Measurements from ENCODE around the gene KANSL3.
"Not testable (repeated sequence)": the region's sequence is repeated elsewhere in the genome, so short reads cannot be mapped to it uniquely, and the experiment has no call there.

Gene KANSL3

DNA sequence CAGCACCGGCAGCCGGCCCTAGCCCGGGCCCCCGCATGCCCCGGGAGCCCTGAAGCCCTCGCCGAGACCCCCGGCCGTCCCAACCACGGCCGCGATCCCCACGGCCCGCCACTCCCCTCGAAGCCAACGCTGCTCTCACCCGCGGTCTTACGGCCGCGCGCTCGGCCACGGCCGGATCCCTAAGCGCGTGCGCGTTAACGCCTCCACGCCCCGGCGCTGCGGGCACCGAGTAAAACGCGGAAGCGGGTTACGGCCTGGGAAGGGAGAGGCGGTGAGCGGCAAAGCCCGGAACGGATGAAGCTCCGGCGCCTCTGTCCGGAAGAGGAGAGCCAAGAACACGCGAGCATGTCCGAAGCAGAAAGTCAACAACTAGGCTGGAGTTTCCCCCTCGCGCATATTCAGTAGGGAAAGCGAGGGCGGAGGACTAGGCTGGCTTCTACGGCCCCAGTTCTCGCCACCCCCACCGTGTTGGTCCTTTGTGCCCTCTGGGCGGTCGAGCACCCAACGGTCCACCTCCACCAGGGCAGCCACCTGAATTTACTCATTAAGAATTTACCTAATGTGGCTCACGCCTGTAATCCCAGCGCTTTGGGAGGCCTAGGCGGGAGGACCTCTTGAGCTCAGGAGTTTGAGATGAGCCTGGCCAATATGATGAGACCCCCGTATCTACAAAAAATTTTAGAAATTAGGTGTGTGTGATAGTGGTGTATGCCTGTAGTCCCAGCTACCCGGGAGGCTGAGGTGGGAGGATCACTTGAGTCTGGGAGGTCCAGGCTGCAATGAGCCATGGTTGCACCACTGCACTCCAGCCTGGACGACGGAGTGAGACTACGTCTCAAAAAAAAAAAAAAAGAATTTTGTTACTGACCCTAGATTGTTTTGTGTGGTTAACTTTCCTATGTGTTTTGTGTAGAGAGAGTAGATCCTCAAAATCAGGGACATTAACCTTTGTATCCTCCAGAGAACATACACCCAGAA lies at the start of gene KANSL3:
KANSL3 (minus strand) TSS at position 169 of the 978 bp plus-strand sequence. CDS start 1,177 bp downstream, outside the sequence.
- DNase-seq (ENCODE audit: low spot score), result peak; percentile 81

DNA sequence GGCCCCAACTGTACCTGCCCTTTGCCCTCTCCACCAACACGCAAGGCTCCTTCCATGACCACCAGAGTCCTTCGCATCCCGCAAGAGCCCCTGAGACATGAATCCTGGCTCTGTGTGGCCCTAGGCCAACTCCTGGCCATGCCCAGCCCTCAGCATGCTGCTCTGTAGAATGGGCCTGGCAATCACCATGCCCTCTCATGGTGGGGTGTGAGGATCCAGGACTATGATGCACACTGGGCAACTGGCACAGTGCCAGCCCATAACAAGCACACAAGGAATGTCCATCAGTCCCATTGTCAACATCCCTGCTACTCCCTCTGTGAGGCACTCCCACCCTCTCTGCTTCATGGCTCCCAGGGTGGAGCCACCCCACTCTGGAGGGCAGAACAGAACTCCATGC lies 49.2 kb upstream of the KANSL3 start:
- no peak for DNase-seq (ENCODE audit: low spot score)

DNA sequence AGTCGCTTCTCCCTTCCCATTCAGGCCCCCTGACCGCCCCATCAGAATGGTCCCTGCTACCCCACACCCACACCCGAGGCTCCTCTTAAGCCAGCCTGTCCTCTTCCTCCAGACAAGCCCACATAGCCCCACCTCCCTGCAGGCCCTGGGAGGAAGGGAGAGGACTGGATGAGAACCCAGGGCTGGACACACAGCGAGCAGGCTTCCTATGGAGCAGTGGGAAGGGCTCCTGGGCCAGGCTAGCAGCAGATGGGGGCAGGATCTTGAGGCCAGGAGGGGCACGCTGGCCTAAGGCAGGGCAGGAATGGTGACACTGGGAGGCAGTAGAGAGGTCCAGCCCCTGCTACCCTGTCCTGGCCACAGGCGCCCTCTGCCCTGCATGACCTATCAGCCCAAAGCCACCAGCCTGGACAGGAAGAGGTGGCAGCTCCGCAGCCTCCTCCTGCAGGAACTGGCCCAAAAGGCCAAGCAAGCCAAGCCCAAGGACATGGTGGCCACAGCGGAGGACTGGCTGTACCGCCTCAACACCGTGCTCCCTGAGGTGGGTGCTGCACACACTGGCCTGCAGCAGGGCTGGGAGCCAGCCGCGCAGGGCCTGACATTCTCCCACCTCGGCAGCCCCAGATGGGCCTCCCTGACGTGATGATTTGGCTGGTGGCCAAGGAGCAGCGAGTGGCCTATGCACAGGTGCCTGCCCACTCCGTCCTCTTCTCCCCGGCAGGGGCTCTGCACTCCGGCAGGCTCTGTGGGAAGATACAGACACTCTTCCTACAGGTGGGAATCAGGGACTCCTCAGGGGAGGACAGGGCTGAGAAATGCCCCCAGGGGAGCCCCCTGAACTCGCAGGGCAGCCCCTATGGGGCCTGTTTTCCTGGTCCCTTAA lies 47.7 kb upstream of the KANSL3 start:
- DNase-seq (ENCODE audit: low spot score), result no peak

DNA sequence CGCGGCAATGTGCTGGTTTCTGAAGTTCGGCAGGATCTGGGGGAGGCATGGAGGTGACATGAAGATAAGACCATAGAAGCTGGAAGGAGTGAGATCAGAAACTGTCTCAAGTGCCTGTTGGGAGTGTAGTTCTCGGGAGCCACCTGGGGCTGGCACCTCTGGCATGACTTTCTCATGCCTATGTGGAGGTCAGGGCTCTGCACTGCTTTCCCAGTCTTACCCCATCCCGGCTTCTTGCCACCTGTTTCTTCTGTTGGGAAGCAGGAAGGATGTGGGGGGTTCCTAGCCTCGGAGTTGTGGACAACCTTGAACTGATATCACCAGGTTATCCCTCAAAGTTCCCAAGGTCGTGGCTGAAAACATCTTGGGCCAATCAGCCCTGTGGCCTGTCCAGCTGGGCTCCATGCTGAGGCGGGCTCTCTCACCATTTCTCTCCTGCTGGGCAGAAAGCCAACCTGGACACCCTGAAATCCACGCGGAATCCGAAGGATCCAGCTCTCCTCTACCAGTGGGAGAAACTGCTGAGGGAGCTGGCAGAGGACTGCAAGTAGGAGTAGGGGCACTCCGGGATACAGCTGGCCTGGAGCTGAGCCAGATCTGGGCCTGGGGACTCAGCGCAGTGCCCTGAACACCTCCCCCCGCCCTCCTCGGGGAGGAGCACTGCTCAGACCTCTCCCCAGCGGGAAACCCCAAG lies 46.9 kb upstream of the KANSL3 start:
- DNase-seq (ENCODE audit: low spot score), result no peak

DNA sequence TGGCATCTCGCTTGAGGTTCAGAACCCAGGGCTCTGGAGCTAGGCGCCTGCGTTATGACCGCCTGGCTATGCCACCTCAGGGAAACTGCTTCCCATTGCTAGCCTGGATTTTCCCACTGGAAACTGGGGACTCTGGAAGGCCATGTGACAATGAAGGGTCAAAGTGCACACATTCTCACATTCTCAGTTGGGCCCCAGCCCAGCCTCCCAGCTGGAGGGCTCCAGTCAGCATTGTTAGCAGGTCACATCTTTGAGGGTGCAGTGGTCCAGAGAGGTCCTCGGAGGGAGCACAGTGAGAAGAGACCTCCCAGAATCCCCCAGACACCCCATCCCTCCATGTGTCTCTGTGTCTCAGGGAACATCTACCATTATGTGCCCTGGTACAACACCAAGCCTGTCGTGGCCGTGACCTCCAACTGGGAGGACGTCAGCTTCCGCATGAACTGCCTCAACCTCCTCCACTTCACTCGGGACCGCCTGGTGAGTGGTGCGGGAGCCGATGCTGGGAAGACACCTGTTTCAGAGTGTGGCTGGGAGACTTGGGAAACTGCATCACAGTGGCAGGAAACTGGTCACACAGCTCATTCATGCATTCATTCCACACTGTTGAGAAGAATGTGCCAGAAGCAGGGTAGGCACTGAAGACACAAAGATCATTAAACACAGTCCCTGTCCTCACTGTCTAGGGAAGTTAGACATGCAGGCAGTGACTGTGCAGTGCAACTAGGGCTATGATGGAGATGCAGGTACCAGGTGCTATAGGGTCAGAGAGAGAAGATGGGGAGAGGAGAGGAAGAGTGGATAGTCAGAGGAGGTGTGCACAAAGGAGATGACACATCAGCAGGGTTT lies 46.1 kb upstream of the KANSL3 start:
- DNase-seq (ENCODE audit: low spot score), result no peak

DNA sequence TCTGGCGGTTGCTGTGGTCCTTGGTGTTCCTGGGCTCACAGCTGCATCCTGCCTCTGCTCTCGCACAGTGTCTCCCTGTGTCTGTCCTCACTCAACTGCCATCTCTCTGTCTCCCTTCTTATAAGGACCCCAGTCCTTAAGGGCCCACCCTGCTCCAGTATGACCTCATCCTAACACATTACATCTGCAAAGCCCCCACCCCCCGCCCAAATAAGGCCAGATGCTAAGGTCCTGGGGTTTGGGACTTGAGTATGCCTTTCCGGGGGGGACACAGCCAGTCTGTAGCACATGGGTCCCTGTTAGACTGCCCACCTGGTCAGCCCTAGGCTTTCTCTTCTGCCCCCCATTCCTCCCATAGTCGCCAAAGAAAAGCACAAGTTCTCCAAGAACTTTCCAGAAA lies 45.2 kb upstream of the KANSL3 start:
- no peak for DNase-seq (ENCODE audit: low spot score)

DNA sequence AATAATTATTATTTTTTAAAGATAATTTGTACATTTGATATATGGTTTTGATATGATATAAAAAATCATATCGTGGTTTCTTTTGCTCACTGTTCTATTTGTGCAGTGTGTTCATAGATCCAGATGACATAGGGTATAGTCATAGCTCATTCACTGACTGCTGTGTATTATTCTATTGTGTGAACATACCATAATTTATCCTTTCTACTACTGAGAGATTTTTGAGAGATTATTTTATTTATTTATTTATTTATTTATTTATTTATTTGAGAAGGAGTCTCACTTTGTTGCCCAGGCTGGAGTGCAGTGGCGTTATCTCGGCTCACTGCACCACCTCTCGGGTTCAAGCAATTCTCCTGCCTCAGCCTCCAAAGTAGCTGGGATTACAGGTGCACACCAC lies 43.4 kb upstream of the KANSL3 start:
- DNase-seq (ENCODE audit: low spot score), result no peak

DNA sequence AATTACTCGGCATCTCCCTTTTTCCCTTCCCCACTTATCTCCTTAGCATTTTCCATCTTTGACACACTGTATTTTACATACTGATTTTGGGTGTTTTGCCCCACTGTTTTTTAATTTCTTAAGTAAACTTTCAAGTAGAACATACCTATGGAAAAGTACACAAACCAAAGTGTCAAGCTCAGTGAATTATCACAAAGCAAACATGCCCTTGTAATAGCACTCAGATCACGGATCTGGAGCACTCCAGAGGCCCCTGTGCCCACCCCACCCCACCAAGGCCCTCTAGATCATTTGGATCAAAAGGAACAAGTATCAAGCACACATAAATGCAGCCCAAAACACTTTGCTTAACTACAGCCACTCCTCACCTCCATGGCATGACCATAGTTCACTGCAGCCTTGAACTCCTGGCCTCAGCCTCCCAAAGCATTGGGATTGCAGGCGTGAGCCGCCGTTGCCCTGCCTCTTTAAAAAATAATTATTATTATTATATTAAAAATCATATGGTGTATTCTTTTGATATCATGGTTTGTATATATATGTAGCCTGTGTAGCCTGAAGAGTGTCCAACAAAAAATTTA lies 42.5 kb upstream of the KANSL3 start:
- DNase-seq (ENCODE audit: low spot score), result no peak

DNA sequence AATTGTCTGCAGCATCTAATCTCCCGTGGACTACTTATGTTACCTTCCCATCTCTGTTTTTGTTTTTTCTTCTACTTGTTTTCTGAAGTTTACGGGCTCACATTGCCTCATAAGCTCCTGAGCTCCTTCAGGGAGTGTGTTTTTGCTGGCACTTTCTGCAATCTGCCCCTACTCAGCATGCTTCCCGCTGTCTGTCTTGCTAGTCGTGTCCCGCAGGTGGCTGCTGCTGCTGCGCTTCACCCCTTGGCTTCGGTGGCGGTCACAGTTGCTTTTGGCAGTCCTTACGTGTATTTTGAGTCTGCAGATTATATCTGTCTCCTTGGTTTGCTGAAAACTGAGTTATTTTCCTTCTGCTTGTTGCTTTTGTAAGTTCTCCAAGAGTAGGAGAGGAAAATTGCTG lies 41.7 kb upstream of the KANSL3 start:
- no peak for DNase-seq (ENCODE audit: low spot score)

DNA sequence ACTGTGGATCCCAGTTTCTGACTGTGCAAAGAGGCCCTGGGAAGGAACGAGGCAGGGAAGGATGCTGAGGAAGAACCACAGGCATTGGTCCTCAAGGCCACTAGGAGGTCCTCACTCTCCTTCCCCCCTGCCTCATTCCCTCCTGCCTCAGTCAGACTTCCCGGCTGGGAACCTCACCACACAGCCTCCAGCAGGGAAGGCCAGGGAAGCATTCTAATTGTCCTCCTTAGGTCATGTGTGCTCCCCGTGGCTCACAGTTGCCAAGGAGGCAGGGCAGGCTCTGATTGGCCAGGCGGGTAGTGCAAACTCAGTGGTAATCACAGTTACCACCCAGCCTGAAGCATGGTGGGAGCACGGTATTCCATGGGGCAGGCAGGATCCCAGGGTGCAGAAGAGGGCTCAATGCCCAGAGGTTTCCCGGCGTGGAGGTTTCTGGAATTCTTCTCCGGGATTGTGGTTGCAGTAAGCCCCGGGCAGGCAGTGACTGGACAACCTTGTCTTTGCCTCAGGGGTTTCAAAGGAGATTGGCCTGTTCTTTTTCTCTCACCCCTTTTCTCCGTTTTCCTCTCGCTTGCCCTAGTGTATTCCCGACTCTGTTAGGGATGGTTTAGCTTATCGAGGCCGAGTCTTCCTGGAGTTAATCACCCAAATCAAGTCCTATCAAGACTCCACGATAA lies 31.6 kb upstream of the KANSL3 start:
- no peak for DNase-seq (ENCODE audit: low spot score)

DNA sequence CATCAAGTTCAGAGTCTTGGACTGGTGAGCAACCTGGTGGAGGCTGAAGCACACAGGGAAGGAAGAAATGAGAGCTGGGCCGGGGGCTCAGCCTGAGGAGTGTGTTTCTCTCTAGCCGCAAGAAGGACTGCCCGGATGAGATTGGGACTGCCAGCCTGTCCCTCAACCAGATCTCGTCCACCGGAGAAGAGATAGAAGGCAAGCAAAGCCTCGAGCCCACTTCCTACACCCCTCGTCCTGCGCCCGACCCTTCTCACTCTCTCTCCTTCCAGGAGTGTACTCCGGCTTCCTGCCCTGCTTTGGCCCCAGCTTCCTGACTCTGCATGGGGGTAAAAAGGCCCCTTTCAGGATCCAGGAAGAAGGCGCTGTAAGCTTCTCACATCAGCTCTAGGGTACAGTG lies 30.7 kb upstream of the KANSL3 start:
- DNase-seq (ENCODE audit: low spot score), result no peak

DNA sequence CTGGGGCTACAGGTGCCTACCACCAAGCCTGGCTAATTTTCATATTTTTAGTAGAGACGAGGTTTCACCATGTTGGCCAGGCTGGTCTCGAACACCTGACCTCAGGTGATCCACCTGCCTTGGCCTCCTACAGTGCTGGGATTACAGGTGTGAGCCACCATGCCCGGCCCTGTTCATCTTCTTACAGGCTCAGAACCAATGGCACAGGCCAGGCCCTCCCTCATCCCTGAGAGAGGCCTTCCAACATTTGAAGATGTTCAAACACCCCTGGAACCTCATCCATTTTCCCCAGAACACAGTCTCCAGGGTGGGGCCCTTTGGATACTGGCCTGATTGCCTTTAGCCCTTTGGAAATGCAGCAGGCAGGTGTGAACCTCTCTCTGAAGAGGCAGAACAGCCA lies 27.6 kb upstream of the KANSL3 start:
- not testable (repeated sequence) for DNase-seq (ENCODE audit: low spot score)

DNA sequence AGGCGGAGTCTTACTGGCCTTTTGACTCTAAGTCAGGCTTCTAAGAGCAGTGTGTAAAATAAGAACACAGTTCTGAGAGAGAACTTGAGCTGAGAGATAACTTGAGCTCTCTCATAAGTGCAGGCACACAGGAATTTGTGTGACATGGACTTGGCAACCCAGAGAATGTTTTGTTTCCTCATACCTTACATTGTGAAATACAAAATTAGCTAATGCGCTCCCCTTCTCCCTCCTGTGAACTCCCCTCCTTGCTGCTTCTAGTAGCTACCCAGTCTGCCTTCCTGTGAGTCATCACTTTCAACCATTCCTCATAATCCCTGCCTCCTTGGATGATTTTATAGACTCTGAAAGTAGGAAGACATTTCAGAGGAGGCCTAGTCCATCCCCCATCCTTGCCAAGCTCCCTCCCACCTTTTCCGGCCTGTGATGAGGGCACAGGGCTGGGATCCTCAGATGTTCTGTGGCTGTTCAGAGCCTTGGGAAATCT lies 27.0 kb upstream of the KANSL3 start:
- peak; percentile 78 for DNase-seq (ENCODE audit: low spot score)

DNA sequence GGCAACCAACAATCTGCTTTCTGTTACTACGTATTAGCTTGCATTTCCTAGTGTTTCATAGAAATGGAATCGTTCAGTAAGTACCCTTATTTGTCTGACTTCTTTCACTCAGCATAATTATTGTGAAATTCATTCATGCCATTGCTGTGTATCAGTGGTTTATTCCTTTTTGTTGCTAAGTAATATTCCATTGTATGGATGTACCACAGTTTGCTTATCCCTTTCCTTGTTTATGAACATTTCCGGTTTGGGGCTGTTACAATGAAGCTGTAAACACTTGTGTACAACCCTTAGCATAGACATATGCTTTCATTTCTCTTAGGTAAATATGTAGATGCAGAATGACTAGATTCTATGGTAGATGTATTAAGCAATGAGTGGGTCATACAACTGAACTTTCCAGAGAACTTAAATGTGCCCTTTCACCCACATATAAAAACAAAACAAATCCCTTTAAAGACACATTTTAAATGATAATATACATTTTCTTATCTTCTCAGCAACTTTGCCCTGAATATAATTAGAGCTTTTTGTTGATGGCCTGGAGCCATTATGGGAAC lies 26.3 kb upstream of the KANSL3 start:
- no peak for DNase-seq (ENCODE audit: low spot score)

DNA sequence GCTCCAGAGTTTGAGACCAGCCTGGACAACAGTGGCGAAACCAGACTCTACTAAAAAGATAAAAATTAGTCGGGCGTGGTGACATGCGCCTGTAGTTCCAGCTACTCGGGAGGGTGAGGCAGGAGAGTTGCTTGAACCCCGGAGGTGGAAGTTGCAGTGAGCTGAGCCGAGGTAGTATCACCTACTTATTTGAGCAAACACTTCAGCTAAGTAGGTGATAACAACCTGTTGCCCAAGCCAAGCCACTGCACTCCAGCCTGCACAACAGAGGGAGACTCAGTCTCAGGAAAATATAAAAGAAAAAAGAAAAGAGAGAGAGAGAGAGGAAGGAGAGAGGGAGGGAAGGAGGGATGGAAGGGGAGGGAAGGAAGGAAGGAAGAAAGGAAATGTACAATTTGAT lies 25.7 kb upstream of the KANSL3 start:
- DNase-seq (ENCODE audit: low spot score), result no peak

DNA sequence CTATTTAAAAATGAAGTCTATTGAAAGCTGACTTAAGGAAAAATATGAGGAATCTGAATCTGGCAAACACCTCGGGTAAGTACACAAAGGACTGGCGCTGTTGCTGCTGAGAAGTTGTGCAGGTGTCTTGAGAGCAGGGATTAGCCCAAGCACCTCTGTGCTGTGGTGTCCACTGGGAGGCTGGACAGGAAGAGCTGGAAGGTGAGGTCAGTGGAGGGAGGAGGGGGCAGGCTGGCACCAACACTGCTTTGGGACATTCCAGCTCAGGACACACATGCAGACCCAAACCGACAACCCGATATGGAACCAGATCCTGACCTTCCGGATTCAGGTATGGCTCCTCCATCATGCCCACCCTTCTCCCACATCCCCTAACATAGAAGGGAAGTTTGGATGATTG lies 25.1 kb upstream of the KANSL3 start:
- no peak for DNase-seq (ENCODE audit: low spot score)

DNA sequence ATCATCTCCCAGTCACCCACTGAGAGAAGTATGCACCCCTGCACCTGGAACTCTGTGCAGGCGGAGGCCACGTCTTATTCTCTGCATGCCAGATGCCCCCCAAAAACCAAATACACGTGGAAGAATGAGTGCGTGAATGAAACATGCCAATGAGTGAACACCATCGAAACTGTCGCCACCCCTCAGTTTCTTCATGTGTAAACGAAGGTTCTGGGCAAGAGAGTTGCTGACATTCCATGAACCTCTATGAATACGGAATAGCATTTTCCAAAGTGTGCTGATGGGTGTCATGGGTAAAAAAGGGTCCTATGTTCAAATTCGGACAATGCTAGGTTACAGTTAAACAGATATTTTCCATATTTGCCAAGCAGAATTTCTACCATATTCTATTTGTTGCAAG lies 24.2 kb upstream of the KANSL3 start:
- DNase-seq (ENCODE audit: low spot score), result no peak

DNA sequence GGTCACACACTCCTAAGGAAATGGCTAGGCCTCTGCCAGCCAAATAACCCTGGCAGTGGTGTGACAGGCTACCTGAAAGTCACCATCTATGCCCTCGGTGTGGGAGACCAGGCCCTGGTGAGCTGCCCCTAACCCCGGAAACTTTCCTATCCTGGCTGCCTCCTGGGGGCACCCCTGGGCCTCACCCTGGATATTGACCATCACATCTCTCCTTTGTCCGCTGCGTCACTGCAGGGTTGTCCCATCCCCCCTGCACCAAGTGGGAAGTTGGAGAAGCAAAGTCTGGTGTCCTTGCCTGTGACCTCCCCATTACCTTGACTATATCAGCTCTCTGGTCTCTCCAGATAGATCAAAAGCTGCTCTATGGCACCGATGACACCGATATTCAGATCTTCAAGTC lies 23.2 kb upstream of the KANSL3 start:
- no peak for DNase-seq (ENCODE audit: low spot score)

DNA sequence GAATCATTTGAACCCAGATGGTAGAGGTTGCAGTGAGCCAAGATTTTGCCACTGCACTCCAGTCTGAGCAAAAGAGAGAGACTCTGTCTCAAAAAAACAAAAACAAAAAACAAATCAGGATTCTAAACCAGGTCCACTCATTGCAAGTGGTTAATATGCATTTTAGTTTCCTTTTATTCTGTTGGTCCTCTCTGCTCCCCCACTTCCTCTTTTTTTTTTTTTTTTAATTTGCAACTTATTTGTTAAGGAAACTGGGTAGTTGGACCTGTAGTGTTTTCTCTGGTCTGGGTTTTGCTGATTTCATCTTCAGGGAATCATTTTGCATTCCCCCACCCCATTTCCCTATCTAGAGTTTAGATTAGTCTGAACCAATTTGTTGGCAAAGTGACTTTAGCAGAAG lies 18.4 kb upstream of the KANSL3 start:
- no peak for DNase-seq (ENCODE audit: low spot score)

DNA sequence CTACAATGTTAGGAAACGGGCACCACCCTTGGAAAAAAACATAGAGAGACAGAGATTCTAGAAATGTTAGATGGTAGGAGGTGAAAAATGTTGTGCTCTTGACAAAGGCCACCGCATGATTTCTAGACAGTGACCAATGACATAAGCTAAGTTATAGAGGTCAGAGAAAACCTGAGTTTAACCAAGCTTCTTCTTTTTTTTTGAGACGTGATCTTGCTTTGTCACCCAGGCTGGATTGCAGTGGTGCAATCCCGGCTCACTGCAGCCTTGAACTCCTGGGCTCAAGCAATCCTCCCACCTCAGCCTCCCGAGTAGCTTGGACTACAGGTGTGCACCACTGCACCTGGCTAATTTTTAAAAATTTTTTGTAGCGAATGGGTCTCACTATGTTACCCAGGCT lies 17.4 kb upstream of the KANSL3 start:
- DNase-seq (ENCODE audit: low spot score), result no peak

All from COLO829 (cell line).